ENCODE data around the gene DNAJB2.

The DNAJB2 gene

GRCh38 chr2:219291910-219292490 lies 12.8 kb downstream of the DNAJB2 start:
- Histone ChIP-seq H3K27ac (ENCODE audit: low read depth, low read length, poor library complexity, severe bottlenecking) (no peak overlapping the region), H3K4me2 (ENCODE audit: low read length) (no peak overlapping the region), H4K20me1 (ENCODE audit: insufficient read depth, low read length) (no peaks in the 10 kb centered on the region), H3K9me2 (ENCODE audit: low read depth, low read length) (no peaks in the 10 kb centered on the region), H3K9ac (ENCODE audit: low read length) (no peak overlapping the region), H3K27me3 (ENCODE audit: insufficient read depth, low read length) (no peaks in the 10 kb centered on the region; the same call in 1 of the 2 replicates), H3K9me3 (ENCODE audit: low read length) (no peaks in the 10 kb centered on the region), H3F3A (ENCODE audit: insufficient read depth, low read length) (no peaks in the 10 kb centered on the region), H3K79me2 (ENCODE audit: insufficient read depth, low read length) (no peaks in the 10 kb centered on the region), H3K4me1 (ENCODE audit: insufficient read depth, low read length, severe bottlenecking) (peaks cover 15% of the 10 kb centered on the region), H2AFZ (ENCODE audit: low read length) (no peak overlapping the region), H3K36me3 (ENCODE audit: insufficient read depth, low read length) (no peaks in the 10 kb centered on the region), H3K4me3 (ENCODE audit: low read depth, low read length, poor library complexity, severe bottlenecking) (no peak overlapping the region)
- TF ChIP-seq EZH2 (IDR thresholded peaks at IDR 0.05; ENCODE audit: borderline replicate concordance, low read length) (no peak), CTCF (IDR thresholded peaks at IDR 0.05; ENCODE audit: low read length) (no peak)

- Histone ChIP-seq H4K20me1 (ENCODE audit: insufficient read depth, low read length) (no peaks in the 10 kb centered on the region), H2AFZ (ENCODE audit: low read length) (no peak overlapping the region), H3K79me2 (ENCODE audit: insufficient read depth, low read length) (no peaks in the 10 kb centered on the region), H3K9me2 (ENCODE audit: low read depth, low read length) (no peaks in the 10 kb centered on the region), H3K27me3 (ENCODE audit: insufficient read depth, low read length) (no peaks in the 10 kb centered on the region; the same call in 1 of the 2 replicates), H3K27ac (ENCODE audit: low read depth, low read length, poor library complexity, severe bottlenecking) (no peak overlapping the region), H3K9ac (ENCODE audit: low read length) (no peak overlapping the region), H3K4me3 (ENCODE audit: low read depth, low read length, poor library complexity, severe bottlenecking) (no peak overlapping the region), H3K36me3 (ENCODE audit: insufficient read depth, low read length) (no peaks in the 10 kb centered on the region), H3K4me1 (ENCODE audit: insufficient read depth, low read length, severe bottlenecking) (peaks cover 15% of the 10 kb centered on the region), H3K4me2 (ENCODE audit: low read length) (no peak overlapping the region), H3F3A (ENCODE audit: insufficient read depth, low read length) (no peaks in the 10 kb centered on the region), H3K9me3 (ENCODE audit: low read length) (no peaks in the 10 kb centered on the region)
- TF ChIP-seq CTCF (IDR thresholded peaks at IDR 0.05; ENCODE audit: low read length), result no peak
- TF ChIP-seq EZH2 (IDR thresholded peaks at IDR 0.05; ENCODE audit: borderline replicate concordance, low read length), result no peak
These were observed 13.4 kb downstream of the DNAJB2 start for GRCh38 chr2:219292616-219293015.

GRCh38 chr2:219293736-219294231 lies 14.6 kb downstream of the DNAJB2 start:
- no peaks in the 10 kb centered on the region for H3F3A ChIP-seq (ENCODE audit: insufficient read depth, low read length)
- H3K9me2 ChIP-seq (ENCODE audit: low read depth, low read length), result no peaks in the 10 kb centered on the region
- H3K9me3 ChIP-seq (ENCODE audit: low read length), result no peaks in the 10 kb centered on the region
- H4K20me1 ChIP-seq (ENCODE audit: insufficient read depth, low read length), result no peaks in the 10 kb centered on the region
- no peaks in the 10 kb centered on the region for H3K36me3 ChIP-seq (ENCODE audit: insufficient read depth, low read length)
- H3K27me3 ChIP-seq (ENCODE audit: insufficient read depth, low read length), result no peaks in the 10 kb centered on the region; the same call in 1 of the 2 replicates
- no peak overlapping the region for H3K4me3 ChIP-seq (ENCODE audit: low read depth, low read length, poor library complexity, severe bottlenecking)
- TF ChIP-seq CTCF (IDR thresholded peaks at IDR 0.05; ENCODE audit: low read length), result no peak
- no peak for TF ChIP-seq EZH2 (IDR thresholded peaks at IDR 0.05; ENCODE audit: borderline replicate concordance, low read length)
- H2AFZ ChIP-seq (ENCODE audit: low read length), result no peak overlapping the region
- no peaks in the 10 kb centered on the region for H3K79me2 ChIP-seq (ENCODE audit: insufficient read depth, low read length)
- H3K27ac ChIP-seq (ENCODE audit: low read depth, low read length, poor library complexity, severe bottlenecking), result no peak overlapping the region
- peaks cover 15% of the 10 kb centered on the region for H3K4me1 ChIP-seq (ENCODE audit: insufficient read depth, low read length, severe bottlenecking)
- H3K9ac ChIP-seq (ENCODE audit: low read length), result no peak overlapping the region; the same call in 1 of the 2 replicates
- no peak overlapping the region; the same call in 1 of the 2 replicates for H3K4me2 ChIP-seq (ENCODE audit: low read length)
